A673 (cell line): ENCODE data around the gene ALPK3. TPM values are rescaled to one million over a fixed set of nuclear protein-coding genes. Genes with fewer than 3 reads are reported as not detected.

ENCODE experiments used
- BruUV-seq: library from RNA; stranded (reverse); fragments of 400-500 nt; replicated peaks from 2 replicates; lab custom pipeline; 2021; lab: Mats Ljungman, UMichigan
- CTCF ChIA-PET: fragments of 300-600 bp; sonication (Branson Sonifier 250); formaldehyde crosslinking; loops from one replicate; lab custom pipeline; 2022; ENCODE audit warnings: antibody characterized with exemption; lab: Charles Lee
- POLR2A ChIA-PET: fragments of 300-600 bp; sonication (Branson Sonifier 250); formaldehyde crosslinking; loops from one replicate; lab custom pipeline; 2022; ENCODE audit warnings: antibody characterized with exemption; ENCODE audit not compliant: low non-redundant PET; lab: Charles Lee
- DNase-seq: peaks from one replicate; pipeline ENCODE4 v3.0.0-alpha.2; 2015; ENCODE audit warnings: low spot score
- H3K27ac ChIP-seq: fragments of 200-600 bp; sonication (generic); 2 replicates; pipeline ENCODE4 v1.5.1; 2016; ENCODE audit warnings: mixed run types, low read depth, mild to moderate bottlenecking, mixed read lengths, antibody characterized with exemption, low read length; ENCODE audit not compliant: poor library complexity, severe bottlenecking
- H3K27me3 ChIP-seq: fragments of 200-600 bp; sonication (generic); replicated peaks from 2 replicates; pipeline ENCODE4 v1.6.1; 2017; ENCODE audit warnings: mixed run types, low read depth, mild to moderate bottlenecking, mixed read lengths, antibody characterized with exemption, low read length; ENCODE audit not compliant: insufficient read depth, poor library complexity
- H3K36me3 ChIP-seq: fragments of 200-600 bp; sonication (generic); 2 replicates; pipeline ENCODE4 v1.6.1; 2016; ENCODE audit warnings: mixed run types, mild to moderate bottlenecking, mixed read lengths, antibody characterized with exemption, low read length; ENCODE audit not compliant: insufficient read depth, poor library complexity, severe bottlenecking
- H3K4me1 ChIP-seq: fragments of 200-600 bp; sonication (generic); 2 replicates; pipeline ENCODE4 v1.6.1; 2017; ENCODE audit warnings: mixed run types, mild to moderate bottlenecking, mixed read lengths, antibody characterized with exemption, low read length; ENCODE audit not compliant: insufficient read depth, poor library complexity, severe bottlenecking
- H3K4me3 ChIP-seq: fragments of 200-600 bp; sonication (generic); 2 replicates; pipeline ENCODE4 v1.5.1; 2016; ENCODE audit warnings: low read depth, mixed run types, mild to moderate bottlenecking, mixed read lengths, low read length; ENCODE audit not compliant: poor library complexity, severe bottlenecking
- H3K9me3 ChIP-seq: fragments of 200-600 bp; sonication (generic); 2 replicates; pipeline ENCODE4 v1.6.1; 2016; ENCODE audit warnings: mixed run types, low read depth, mild to moderate bottlenecking, mixed read lengths, antibody characterized with exemption, low read length; ENCODE audit not compliant: poor library complexity, severe bottlenecking
- CTCF ChIP-seq: fragments of 300-800, 200-600 bp; sonication (generic); conservative IDR thresholded peaks from 2 replicates; pipeline ENCODE4 v1.5.1; 2017; ENCODE audit warnings: low read depth, mild to moderate bottlenecking, antibody characterized with exemption, low read length, moderate library complexity, mixed read lengths
- EZH2 ChIP-seq: fragments of 200-600 bp; sonication (generic); IDR thresholded peaks from 2 replicates; pipeline ENCODE4 v1.6.1; 2017; ENCODE audit warnings: borderline replicate concordance, low read depth, mild to moderate bottlenecking, mixed read lengths, antibody characterized with exemption, low read length; ENCODE audit not compliant: poor library complexity, severe bottlenecking
- intact Hi-C: fragments of 100-400 bp; cut with micrococcal nuclease; formaldehyde crosslinking; loops from one replicate; pipeline ENCODE4 v1.10.0; 2022; ENCODE audit not compliant: unreplicated experiment
- total RNA-seq: library from RNA; stranded (reverse); gene quantifications from 2 replicates; pipeline ENCODE4 v1.2.3, GENCODE V29; 2021

The ALPK3 gene
- total RNA-seq, 1 experiment from 2014 or later: 0.67 TPM

GRCh38 chr15:84872009-84872910 lies 55.1 kb downstream of the ALPK3 start:
- Histone ChIP-seq H3K36me3 (no peaks in the 10 kb centered on the region), H3K4me1 (no peaks in the 10 kb centered on the region), H3K27ac (no peak overlapping the region), H3K4me3 (no peak overlapping the region), H3K9me3 (no peaks in the 10 kb centered on the region), H3K27me3 (no peaks in the 10 kb centered on the region)
- ChIA-PET POLR2A (no interaction called here), CTCF (no interaction called here)
- no peak for DNase-seq
- TF ChIP-seq CTCF (no peak), EZH2 (no peak)
- BruUV-seq: no TSS peak
- intact Hi-C loops: no loop called here

GRCh38 chr15:84873997-84874396 lies 56.8 kb downstream of the ALPK3 start:
- Histone ChIP-seq H3K27ac (no peak overlapping the region), H3K27me3 (no peaks in the 10 kb centered on the region), H3K4me1 (no peaks in the 10 kb centered on the region), H3K36me3 (no peaks in the 10 kb centered on the region), H3K4me3 (no peak overlapping the region), H3K9me3 (no peaks in the 10 kb centered on the region)
- ChIA-PET POLR2A (no interaction called here), CTCF (no interaction called here)
- intact Hi-C loops: no loop called here
- BruUV-seq: no TSS peak
- DNase-seq: no peak
- TF ChIP-seq CTCF (no peak), EZH2 (no peak)

GRCh38 chr15:84874981-84875699 lies 58.0 kb downstream of the ALPK3 start:
- POLR2A ChIA-PET: no interaction called here
- Histone ChIP-seq H3K4me3 (no peak overlapping the region), H3K36me3 (no peaks in the 10 kb centered on the region), H3K4me1 (no peaks in the 10 kb centered on the region), H3K27ac (no peak overlapping the region), H3K9me3 (no peaks in the 10 kb centered on the region), H3K27me3 (no peaks in the 10 kb centered on the region)
- CTCF ChIA-PET: interaction anchor here (1.1 kb wide), 1 partner anchor 304 kb away, joined by 7 read pairs; no protein-coding TSS in a partner anchor
- no peak for DNase-seq
- intact Hi-C loops: no loop called here
- TF ChIP-seq CTCF (no peak), EZH2 (no peak)
- BruUV-seq: no TSS peak
